SK-N-SH (cell line): ENCODE measurements around the gene LCN10. TPM values are rescaled to one million over a fixed set of nuclear protein-coding genes. Genes with fewer than 3 reads are reported as not detected.

ENCODE experiments used
- CTCF ChIA-PET: fragments of 300-600, 350-600 bp; formaldehyde crosslinking; extraction: SDS; loops from one replicate; lab custom pipeline; 2021; lab: Yijun Ruan, JAX
- POLR2A ChIA-PET: fragments of 350-600 bp; sonication (Branson Sonifier 250); formaldehyde crosslinking; extraction: SDS; loops from one replicate; lab custom pipeline; 2020; ENCODE audit warnings: antibody characterized with exemption, inconsistent platforms; lab: Yijun Ruan, JAX
- DNase-seq: peaks from one replicate; pipeline ENCODE4 v3.0.0; 2012
- H2AFZ ChIP-seq: fragments of 200-600 bp; sonication (generic); 2 replicates; pipeline ENCODE4 v1.8.1; 2016; ENCODE audit warnings: antibody characterized with exemption, mild to moderate bottlenecking, low read depth
- H3F3A ChIP-seq: fragments of 200-600 bp; sonication (generic); replicated peaks from 2 replicates; pipeline ENCODE3; 2016; ENCODE audit warnings: antibody characterized with exemption, mild to moderate bottlenecking; ENCODE audit not compliant: insufficient read depth
- H3K27ac ChIP-seq, 2 experiments: fragments of 200-500 bp in 1 of 2; fragments of 200-600 bp in 1 of 2; sonication (Bioruptor generic) in 1 of 2; sonication (generic), shearing (Covaris generic) in 1 of 2; 2 replicates each; pipeline versions ENCODE4 v1.5.1 to v1.6.1; 2014 to 2016; ENCODE audit warnings: low read depth in 2 of 2, inconsistent platforms in 1 of 2, low read length in 1 of 2, mild to moderate bottlenecking in 1 of 2, mixed read lengths in 1 of 2
- H3K27me3 ChIP-seq: fragments of 200-600 bp; sonication (generic), shearing (Covaris generic); 2 replicates; pipeline ENCODE4 v1.6.1; 2016; ENCODE audit warnings: mixed run types; ENCODE audit not compliant: insufficient read depth
- H3K36me3 ChIP-seq, 2 experiments: fragments of 200-500 bp in 1 of 2; fragments of 200-600 bp in 1 of 2; sonication (Bioruptor generic) in 1 of 2; sonication (generic) in 1 of 2; replicated peaks in 1 of 2; 2 replicates each; pipeline versions ENCODE3 to v1.5.1; 2014 to 2016; ENCODE audit warnings: low read length in 1 of 2, mild to moderate bottlenecking in 1 of 2; ENCODE audit not compliant: insufficient read depth in 2 of 2, control insufficient read depth in 1 of 2
- H3K4me1 ChIP-seq, 2 experiments: fragments of 200-500 bp in 1 of 2; fragments of 200-600 bp in 1 of 2; sonication (Bioruptor generic) in 1 of 2; sonication (generic), shearing (Covaris generic) in 1 of 2; 2 replicates each; pipeline versions ENCODE4 v1.5.1 to v1.6.1; 2014 to 2016; ENCODE audit warnings: low read depth in 1 of 2, low read length in 1 of 2, mixed run types in 1 of 2; ENCODE audit not compliant: insufficient read depth in 2 of 2, control insufficient read depth in 1 of 2
- H3K4me2 ChIP-seq: fragments of 200-600 bp; sonication (generic), shearing (Covaris generic); 2 replicates; pipeline ENCODE4 v1.6.1; 2017; ENCODE audit warnings: mixed run types
- H3K4me3 ChIP-seq, 2 experiments: fragments of 200-500 bp in 1 of 2; fragments of 200-600 bp in 1 of 2; sonication (Bioruptor generic) in 1 of 2; sonication (generic), shearing (Covaris generic) in 1 of 2; 2 replicates each; pipeline versions ENCODE4 v1.5.1 to v1.8.1; 2014 to 2016; ENCODE audit warnings: low read depth in 2 of 2, inconsistent platforms in 1 of 2, low read length in 1 of 2, mild to moderate bottlenecking in 1 of 2, mixed read lengths in 1 of 2, moderate library complexity in 1 of 2
- H3K79me2 ChIP-seq: fragments of 200-600 bp; sonication (generic); 2 replicates; pipeline ENCODE4 v1.8.1; 2017; ENCODE audit warnings: mild to moderate bottlenecking; ENCODE audit not compliant: insufficient read depth
- H3K9ac ChIP-seq: fragments of 200-600 bp; sonication (generic); 2 replicates; pipeline ENCODE4 v1.6.1; 2017; ENCODE audit warnings: mixed run types
- H3K9me2 ChIP-seq: fragments of 200-600 bp; sonication (generic); 2 replicates; pipeline ENCODE4 v1.6.1; 2017; ENCODE audit warnings: mixed run types
- H3K9me3 ChIP-seq: fragments of 200-600 bp; sonication (generic); 2 replicates; pipeline ENCODE4 v1.6.1; 2017; ENCODE audit warnings: mixed run types, mild to moderate bottlenecking, moderate library complexity
- H4K20me1 ChIP-seq: fragments of 200-600 bp; sonication (generic); 2 replicates; pipeline ENCODE4 v1.6.1; 2017; ENCODE audit warnings: mild to moderate bottlenecking, mixed run types; ENCODE audit not compliant: insufficient read depth
- CHD2 ChIP-seq: fragments of 150-350 bp; IDR thresholded peaks from 2 replicates; pipeline ENCODE4 v1.6.1; 2018; ENCODE audit warnings: low read length; ENCODE audit not compliant: partially characterized antibody
- CTCF ChIP-seq: fragments of 200-600 bp; sonication (generic); IDR thresholded peaks from 2 replicates; pipeline ENCODE4 v1.6.1; 2017; ENCODE audit warnings: antibody characterized with exemption, mild to moderate bottlenecking, moderate library complexity
- ELF1 ChIP-seq: IDR thresholded peaks from 2 replicates; pipeline ENCODE4 v1.4.0; 2012
- EP300 ChIP-seq, 2 experiments: IDR thresholded peaks; 2 replicates each; pipeline versions ENCODE4 v1.4.0 to v1.6.1; 2012; ENCODE audit warnings: borderline replicate concordance in 1 of 2, low read depth in 1 of 2, low read length in 1 of 2
- FOSL2 ChIP-seq: IDR thresholded peaks from 2 replicates; pipeline ENCODE4 v1.4.0; 2012; ENCODE audit warnings: low read depth, mild to moderate bottlenecking, moderate library complexity, borderline replicate concordance
- FOXM1 ChIP-seq: IDR thresholded peaks from 2 replicates; pipeline ENCODE4 v1.4.0; 2012; ENCODE audit warnings: low read depth, mild to moderate bottlenecking
- GABPA ChIP-seq: IDR thresholded peaks from 2 replicates; pipeline ENCODE4 v1.4.0; 2012; ENCODE audit warnings: low read depth, mild to moderate bottlenecking
- IRF3 ChIP-seq: fragments of 150-350 bp; IDR thresholded peaks from 2 replicates; pipeline ENCODE4 v1.6.1; 2016; ENCODE audit warnings: mild to moderate bottlenecking, low read depth, low read length
- MEF2A ChIP-seq: IDR thresholded peaks from 2 replicates; pipeline ENCODE4 v1.4.0; 2012; ENCODE audit warnings: low read depth, borderline replicate concordance
- MXI1 ChIP-seq: IDR thresholded peaks from 2 replicates; pipeline ENCODE4 v1.6.1; 2012; ENCODE audit warnings: mild to moderate bottlenecking, low read depth, low read length, improper control_type of control experiment
- NRF1 ChIP-seq: IDR thresholded peaks from 2 replicates; pipeline ENCODE4 v1.6.1; 2012; ENCODE audit warnings: low read depth, mild to moderate bottlenecking, low read length
- REST ChIP-seq: IDR thresholded peaks from 2 replicates; pipeline ENCODE4 v1.6.1; 2012; ENCODE audit warnings: mild to moderate bottlenecking, low read depth, low read length, moderate library complexity
- SMC3 ChIP-seq: IDR thresholded peaks from 2 replicates; pipeline ENCODE4 v1.6.1; 2012; ENCODE audit warnings: low read depth, low read length, improper control_type of control experiment
- TEAD4 ChIP-seq: IDR thresholded peaks from 2 replicates; pipeline ENCODE4 v1.4.0; 2012; ENCODE audit warnings: mild to moderate bottlenecking, borderline replicate concordance; ENCODE audit not compliant: insufficient read depth
- WGBS: methylation state at CpG from one replicate; pipeline ENCODE4 v1.1.6; 2017; ENCODE audit warnings: low lambda C conversion rate; 5-methylcytosine and 5-hydroxymethylcytosine counted together
- polyA plus RNA-seq, 3 experiments: library from polyadenylated mRNA; depleted of rRNA; stranded (reverse); fragments of >200 nt; gene quantifications; 2 replicates each; pipeline ENCODE4 v1.2.3, GENCODE V29; 2012

The LCN10 gene
- polyA plus RNA-seq, 1 of the 3 experiments (the other 2 are of a cell fraction) = not detected

- WGBS = 88% methylated on average over 6 of the region's 7 CpGs
- Histone ChIP-seq H2AFZ (no peak overlapping the region), H3K9me3 (no peaks in the 10 kb centered on the region), H3K9me2 (no peaks in the 10 kb centered on the region), H4K20me1 (peaks cover 7% of the 10 kb centered on the region; the same call in 1 of the 2 replicates), H3F3A (no peaks in the 10 kb centered on the region), H3K4me3 (no peak overlapping the region), H3K27ac (no peak overlapping the region), H3K9ac (no peak overlapping the region), H3K27me3 (no peaks in the 10 kb centered on the region), H3K4me1 (peaks cover 4 to 19% of the 10 kb centered on the region in 2 experiments; a peak in 2 of 4 replicates), H3K79me2 (peaks cover 16% of the 10 kb centered on the region), H3K36me3 (no peaks in the 10 kb centered on the region), H3K4me2 (no peak overlapping the region)
- POLR2A ChIA-PET = no interaction called here
- CTCF ChIA-PET = interaction anchor here (1.0 to 1.3 kb wide), 3 partner anchors 17 to 43 kb away, joined by 3 to 8 read pairs (median 3); no protein-coding TSS in a partner anchor
- DNase-seq = no peak
- no peak for TF ChIP-seq FOSL2
- no peak for TF ChIP-seq IRF3
- no peak for TF ChIP-seq TEAD4
- no peak for TF ChIP-seq MEF2A
- TF ChIP-seq MXI1 = no peak
- TF ChIP-seq GABPA = no peak
- TF ChIP-seq CHD2 = no peak
- TF ChIP-seq ELF1 = no peak
Measured at GRCh38 chr9:136689108-136689460, 53.7 kb downstream of the LCN10 start.

- CTCF ChIA-PET = interaction anchor here (0.6 to 1.6 kb wide), 6 partner anchors 12 to 43 kb away, joined by 3 to 8 read pairs (median 3); no protein-coding TSS in a partner anchor
- DNase-seq = no peak
- H3K9me3 ChIP-seq = no peaks in the 10 kb centered on the region
- H3K4me1 ChIP-seq = peaks cover 4 to 19% of the 10 kb centered on the region in 2 experiments; a peak in 2 of 4 replicates
- WGBS = 89% methylated on average over 12 of the region's 21 CpGs
- H3K4me2 ChIP-seq = no peak overlapping the region
- no peak overlapping the region for H3K4me3 ChIP-seq
- H3F3A ChIP-seq = no peaks in the 10 kb centered on the region
- no peaks in the 10 kb centered on the region for H3K9me2 ChIP-seq
- H3K9ac ChIP-seq = no peak overlapping the region
- H3K79me2 ChIP-seq = peaks cover 16% of the 10 kb centered on the region
- POLR2A ChIA-PET = interaction anchor here (1.6 kb wide), 1 partner anchor 25 kb away, joined by 5 read pairs; no protein-coding TSS in a partner anchor
- peaks cover 7% of the 10 kb centered on the region; the same call in 1 of the 2 replicates for H4K20me1 ChIP-seq
- H3K27me3 ChIP-seq = no peaks in the 10 kb centered on the region
- no peak overlapping the region for H2AFZ ChIP-seq
- no peaks in the 10 kb centered on the region for H3K36me3 ChIP-seq
- TF ChIP-seq FOSL2 (no peak), MEF2A (no peak), EP300 (IDR thresholded peaks at IDR 0.05; ENCODE audit: borderline replicate concordance in 1 of 2, low read depth in 1 of 2, low read length in 1 of 2) (no peak), FOXM1 (no peak), SMC3 (no peak), NRF1 (no peak), CTCF (no peak), IRF3 (no peak), REST (no peak)
- H3K27ac ChIP-seq = no peak overlapping the region
Measured at GRCh38 chr9:136688274-136689107, 54.2 kb downstream of the LCN10 start.
